Endothelial cell of umbilical vein (primary cell): ENCODE measurements around the gene MFRP. TPM values are rescaled to one million over a fixed set of nuclear protein-coding genes. Genes with fewer than 3 reads are reported as not detected.

Experiments
- BruUV-seq: library from RNA; stranded (reverse); fragments of 400-500 nt; replicated peaks from 2 replicates; lab custom pipeline; 2021; lab: Mats Ljungman, UMichigan
- CTCF ChIA-PET: fragments of 300-600, 350-600 bp; sonication (Branson Sonifier 250); formaldehyde crosslinking; loops from one replicate; lab custom pipeline; 2021; ENCODE audit warnings: antibody characterized with exemption, inconsistent platforms; lab: Charles Lee
- POLR2A ChIA-PET: fragments of 300-600, 350-600 bp; sonication (Branson Sonifier 250); formaldehyde crosslinking; loops from one replicate; lab custom pipeline; 2021; ENCODE audit warnings: antibody characterized with exemption, inconsistent platforms; lab: Charles Lee
- DNase-seq: peaks from one replicate; pipeline ENCODE4 v3.0.0-alpha.2; 2011; ENCODE audit warnings: low read depth, low spot score
- FAIRE-seq: peaks from 2 replicates; lab custom pipeline; 2011; peaks lifted over from hg19 to GRCh38; lab: Jason Lieb, UNC
- H2AFZ ChIP-seq: 2 replicates; pipeline ENCODE4 v1.6.0; 2012; ENCODE audit warnings: low read depth, low read length, control low read depth, inconsistent platforms
- H3K27ac ChIP-seq: 2 replicates; pipeline ENCODE4 v1.5.1; 2011; ENCODE audit warnings: low read depth, mild to moderate bottlenecking, control low read depth, low read length, moderate library complexity; ENCODE audit not compliant: insufficient read depth
- H3K27me3 ChIP-seq, 2 experiments: 2 replicates each; pipeline versions ENCODE4 v1.6.0 to v1.6.1; 2011; ENCODE audit warnings: low read length in 2 of 2, mixed read lengths in 1 of 2; ENCODE audit not compliant: control insufficient read depth in 2 of 2, insufficient read depth in 2 of 2
- H3K36me3 ChIP-seq, 2 experiments: 2 replicates in 1 of 2; 3 replicates in 1 of 2; pipeline ENCODE4 v1.5.1; 2011; ENCODE audit warnings: low read length in 2 of 2, mild to moderate bottlenecking in 1 of 2, moderate library complexity in 1 of 2; ENCODE audit not compliant: control insufficient read depth in 2 of 2, insufficient read depth in 2 of 2; ENCODE audit errors: extremely low read depth in 1 of 2
- H3K4me1 ChIP-seq: 3 replicates; pipeline ENCODE4 v1.5.1; 2011; ENCODE audit warnings: mild to moderate bottlenecking, low read length; ENCODE audit not compliant: control insufficient read depth, insufficient read depth; ENCODE audit errors: extremely low read depth
- H3K4me2 ChIP-seq: 2 replicates; pipeline ENCODE4 v1.6.1; 2011; ENCODE audit warnings: low read length, control low read depth, mixed read lengths; ENCODE audit not compliant: insufficient read depth
- H3K4me3 ChIP-seq, 3 experiments: fragments of 200-600 bp in 1 of 3; sonication (generic), shearing (Covaris generic) in 1 of 3; replicated peaks in 1 of 3; 2 replicates each; pipeline ENCODE4 v1.5.1; 2011 to 2016; ENCODE audit warnings: control low read depth in 3 of 3, low read length in 3 of 3, mild to moderate bottlenecking in 2 of 3, inconsistent platforms in 1 of 3, low read depth in 1 of 3, moderate library complexity in 1 of 3; ENCODE audit not compliant: insufficient read depth in 1 of 3
- H3K79me2 ChIP-seq: 2 replicates; pipeline ENCODE4 v1.6.0; 2012; ENCODE audit warnings: low read length, inconsistent platforms; ENCODE audit not compliant: control insufficient read depth, insufficient read depth
- H3K9ac ChIP-seq: replicated peaks from 2 replicates; pipeline ENCODE3; 2011; ENCODE audit warnings: low read length, control low read depth; ENCODE audit not compliant: insufficient read depth; ENCODE audit errors: extremely low read depth
- H3K9me1 ChIP-seq: replicated peaks from 3 replicates; pipeline ENCODE4 v1.6.0; 2011; ENCODE audit warnings: mild to moderate bottlenecking, low read length; ENCODE audit not compliant: control insufficient read depth, insufficient read depth; ENCODE audit errors: extremely low read depth
- H3K9me3 ChIP-seq: replicated peaks from 2 replicates; pipeline ENCODE4 v1.5.1; 2012; ENCODE audit warnings: low read length, inconsistent platforms; ENCODE audit not compliant: control insufficient read depth, insufficient read depth
- H4K20me1 ChIP-seq: replicated peaks from 2 replicates; pipeline ENCODE3; 2011; ENCODE audit warnings: mild to moderate bottlenecking, low read length; ENCODE audit not compliant: control insufficient read depth, insufficient read depth; ENCODE audit errors: extremely low read depth
- POLR2A ChIP-seq: IDR thresholded peaks from 2 replicates; pipeline ENCODE4 v1.6.1; 2012; ENCODE audit warnings: low read depth, mild to moderate bottlenecking, control low read depth, low read length
- dilution Hi-C: fragments of 300-500 bp; cut with MboI; formaldehyde crosslinking; loops from one replicate; pipeline ENCODE4 v1.15.0; 2019; ENCODE audit warnings: low sequenced_read_pairs; ENCODE audit not compliant: extremely low pct_ligation_motif_present
- intact Hi-C: fragments of 100-400 bp; cut with micrococcal nuclease; formaldehyde crosslinking; loops from one replicate; pipeline ENCODE4 v1.10.0; 2022
- polyA plus RNA-seq, 4 experiments: library from polyadenylated mRNA; depleted of rRNA in 3 of 4; stranded (reverse) in 3 of 4; unstranded in 1 of 4; fragments of >200 nt; gene quantifications; 2 replicates each; pipeline versions ENCODE4 v1.2.1 to v1.2.3, GENCODE V29; 2011 to 2012; ENCODE audit warnings: missing spikeins in 1 of 4
- total RNA-seq: library from RNA; stranded (reverse); gene quantifications from 2 replicates; pipeline ENCODE4 v1.2.3, GENCODE V29; 2021
- TF ChIP-seq, protein P1 (sequence below), 2 donors: IDR thresholded peaks; 1 replicate in 1 of 2; 2 replicates in 1 of 2; pipeline ENCODE4 v1.5.1; 2011; ENCODE audit warnings: low read length in 2 of 2, mild to moderate bottlenecking in 2 of 2, moderate library complexity in 2 of 2, control low read depth in 1 of 2, inconsistent platforms in 1 of 2, low read depth in 1 of 2; ENCODE audit not compliant: insufficient read depth in 1 of 2; ENCODE audit errors: extremely low read depth in 1 of 2

MFRP gene
- total and polyA plus RNA-seq, 2 donors (not counting 3 experiments of a cell fraction or from before 2014, with no cell fraction given) = 0.08 TPM; not detected in 1

DNA sequence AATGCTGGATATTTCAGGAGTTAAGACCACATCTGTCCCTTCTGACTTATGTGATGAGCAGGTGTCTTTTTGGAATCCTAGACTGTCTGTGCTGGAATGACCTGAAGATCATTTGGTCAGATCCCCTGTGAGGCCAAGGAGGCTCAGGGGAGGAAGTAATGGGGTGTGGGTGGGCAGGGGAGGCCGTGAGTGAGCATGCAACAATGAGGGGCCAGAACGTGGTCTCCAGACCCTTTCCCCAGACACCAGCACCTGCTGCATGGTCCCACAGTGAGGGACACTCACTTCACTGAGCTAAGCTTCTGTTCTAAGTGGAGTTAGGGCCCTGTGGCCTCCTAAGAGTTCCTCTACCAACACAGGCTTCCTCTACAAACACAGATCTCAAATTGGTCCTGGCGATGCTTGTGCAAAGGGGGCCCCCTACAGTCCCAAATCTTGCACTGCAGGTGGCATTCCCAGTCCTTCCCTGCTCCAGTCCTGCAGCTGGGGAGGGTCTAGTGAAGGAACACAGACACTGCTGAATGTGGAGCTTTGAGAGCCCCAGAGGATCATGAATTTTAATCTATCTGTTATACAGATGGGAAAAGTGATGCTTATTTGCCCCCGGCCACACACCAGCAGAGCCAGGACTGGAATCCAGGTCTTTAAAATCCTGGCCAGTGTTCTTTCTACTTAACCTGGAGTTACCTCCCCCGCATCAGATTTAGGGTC is 27.6 kb upstream of the MFRP start:
- H2AFZ ChIP-seq = no peak overlapping the region
- DNase-seq = peak; percentile 79
- H3K27me3 ChIP-seq = no peaks in the 10 kb centered on the region
- H3K4me2 ChIP-seq = no peak overlapping the region
- no peak overlapping the region for H3K4me3 ChIP-seq
- ChIA-PET POLR2A (interaction anchor here (1.0 kb wide), 1 partner anchor 33 kb away, joined by 12 read pairs; the partner anchor contains the start of gene C1QTNF5), CTCF (interaction anchor here (0.7 to 11.7 kb wide), 18 partner anchors 9 to 735 kb away, joined by 3 to 154 read pairs (median 4); partner anchors contain the start of genes C1QTNF5 and CBL)
- H4K20me1 ChIP-seq = no peaks in the 10 kb centered on the region
- no peaks in the 10 kb centered on the region for H3K9me3 ChIP-seq
- H3K79me2 ChIP-seq = no peaks in the 10 kb centered on the region
- H3K36me3 ChIP-seq = no peaks in the 10 kb centered on the region
- H3K9ac ChIP-seq = no peak overlapping the region
- TF ChIP-seq, protein P1, sequence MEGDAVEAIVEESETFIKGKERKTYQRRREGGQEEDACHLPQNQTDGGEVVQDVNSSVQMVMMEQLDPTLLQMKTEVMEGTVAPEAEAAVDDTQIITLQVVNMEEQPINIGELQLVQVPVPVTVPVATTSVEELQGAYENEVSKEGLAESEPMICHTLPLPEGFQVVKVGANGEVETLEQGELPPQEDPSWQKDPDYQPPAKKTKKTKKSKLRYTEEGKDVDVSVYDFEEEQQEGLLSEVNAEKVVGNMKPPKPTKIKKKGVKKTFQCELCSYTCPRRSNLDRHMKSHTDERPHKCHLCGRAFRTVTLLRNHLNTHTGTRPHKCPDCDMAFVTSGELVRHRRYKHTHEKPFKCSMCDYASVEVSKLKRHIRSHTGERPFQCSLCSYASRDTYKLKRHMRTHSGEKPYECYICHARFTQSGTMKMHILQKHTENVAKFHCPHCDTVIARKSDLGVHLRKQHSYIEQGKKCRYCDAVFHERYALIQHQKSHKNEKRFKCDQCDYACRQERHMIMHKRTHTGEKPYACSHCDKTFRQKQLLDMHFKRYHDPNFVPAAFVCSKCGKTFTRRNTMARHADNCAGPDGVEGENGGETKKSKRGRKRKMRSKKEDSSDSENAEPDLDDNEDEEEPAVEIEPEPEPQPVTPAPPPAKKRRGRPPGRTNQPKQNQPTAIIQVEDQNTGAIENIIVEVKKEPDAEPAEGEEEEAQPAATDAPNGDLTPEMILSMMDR (IDR thresholded peaks at IDR 0.05; ENCODE audit: extremely low read depth in 1 of 2, insufficient read depth in 1 of 2, low read depth in 1 of 2, low read length in 2 of 2) = peak; percentile 90 to 92
- no peak for TF ChIP-seq POLR2A
- H3K27ac ChIP-seq = no peak overlapping the region
- FAIRE-seq = peak; percentile 91
- BruUV-seq = no TSS peak
- dilution Hi-C loops (no loop called here), intact Hi-C loops (loop anchor here (1.0 to 5.0 kb wide), 3 partner anchors 18 to 167 kb away; partner anchors contain the start of genes C1QTNF5 and CBL)
- H3K4me1 ChIP-seq = no peaks in the 10 kb centered on the region
- no peaks in the 10 kb centered on the region for H3K9me1 ChIP-seq
